ENCODE data around the gene ANKRD28. TPM values are rescaled to one million over a fixed set of nuclear protein-coding genes. Genes with fewer than 3 reads are reported as not detected.
"Not testable (repeated sequence)": the region's sequence is repeated elsewhere in the genome, so short reads cannot be mapped to it uniquely, and the experiment has no call there.

Gene ANKRD28
- total RNA-seq, result 10 to 100 TPM; 26.8 to 55.9 (median 43.6) TPM

GRCh38 chr3:15797642-15798303 lies at the start of gene ANKRD28:
Gene ANKRD28 (minus strand): TSS chr3:15797979. CDS start chr3:15796521, 1,458 bp downstream.
- 0 to 1% methylated on average over 5 to 6 of the region's 6 CpGs for WGBS, 2 donors (ENCODE audit: low coverage in 1 of 2)
- no peaks in the 10 kb centered on the region for H3K9me3 ChIP-seq
- no peak for TF ChIP-seq EP300 (IDR thresholded peaks at IDR 0.05)
- TF ChIP-seq POLR2AphosphoS5 (IDR thresholded peaks at IDR 0.05), result peak; percentile 64
- peak; percentile 23 to 29 for TF ChIP-seq POLR2A (IDR thresholded peaks at IDR 0.05)
- TF ChIP-seq CTCF (IDR thresholded peaks at IDR 0.05), result peak in 3 of 4 experiments; percentile 36 to 51 (median 38)
- H3K27ac ChIP-seq, result peak within 1 kb of the TSS; percentile 86 to 98 (median 89)
- H3K4me1 ChIP-seq, result peaks cover 0 to 68% (median 4%) of the 10 kb centered on the region in 3 donors
- H3K27me3 ChIP-seq, result no peaks in the 10 kb centered on the region
- peak; percentile 77 for ATAC-seq
- no peaks in the 10 kb centered on the region for H3K36me3 ChIP-seq
- H3K4me3 ChIP-seq, result peak within 1 kb of the TSS; percentile 47 to 71

GRCh38 chr3:15847239-15847638 lies 49.5 kb upstream of the ANKRD28 start:
- TF ChIP-seq POLR2A (IDR thresholded peaks at IDR 0.05), result no peak
- TF ChIP-seq CTCF (IDR thresholded peaks at IDR 0.05), result no peak
- TF ChIP-seq EP300 (IDR thresholded peaks at IDR 0.05), result no peak
- TF ChIP-seq POLR2AphosphoS5 (IDR thresholded peaks at IDR 0.05), result no peak
- no peak for ATAC-seq
- Histone ChIP-seq H3K36me3 (no peaks in the 10 kb centered on the region), H3K4me1 (no peaks in the 10 kb centered on the region), H3K27ac (no peak overlapping the region), H3K4me3 (no peak overlapping the region), H3K9me3 (peaks cover 0 to 5% (median 0%) of the 10 kb centered on the region in 3 donors), H3K27me3 (no peaks in the 10 kb centered on the region)

GRCh38 chr3:15846606-15847005 lies 48.8 kb upstream of the ANKRD28 start:
- H3K27ac ChIP-seq, result no peak overlapping the region
- H3K27me3 ChIP-seq, result no peaks in the 10 kb centered on the region
- H3K4me3 ChIP-seq, result no peak overlapping the region
- no peak for ATAC-seq
- H3K4me1 ChIP-seq, result no peaks in the 10 kb centered on the region
- H3K36me3 ChIP-seq, result no peaks in the 10 kb centered on the region
- H3K9me3 ChIP-seq, result peaks cover 0 to 5% (median 0%) of the 10 kb centered on the region in 3 donors
- TF ChIP-seq CTCF (IDR thresholded peaks at IDR 0.05) (no peak), POLR2A (IDR thresholded peaks at IDR 0.05) (no peak), EP300 (IDR thresholded peaks at IDR 0.05) (no peak), POLR2AphosphoS5 (IDR thresholded peaks at IDR 0.05) (no peak)

- Histone ChIP-seq H3K27me3 (no peaks in the 10 kb centered on the region), H3K4me1 (no peaks in the 10 kb centered on the region), H3K27ac (no peak overlapping the region), H3K9me3 (peaks cover 0 to 10% (median 0%) of the 10 kb centered on the region in 3 donors), H3K36me3 (no peaks in the 10 kb centered on the region), H3K4me3 (no peak overlapping the region)
- no peak for ATAC-seq
- TF ChIP-seq CTCF (IDR thresholded peaks at IDR 0.05), result no peak
- TF ChIP-seq POLR2A (IDR thresholded peaks at IDR 0.05), result no peak
- TF ChIP-seq EP300 (IDR thresholded peaks at IDR 0.05), result no peak
- no peak for TF ChIP-seq POLR2AphosphoS5 (IDR thresholded peaks at IDR 0.05)
- 60 to 76% methylated on average over 1 to 3 of the region's 3 CpGs for WGBS, 2 donors (ENCODE audit: low coverage in 1 of 2)
These were observed 47.7 kb upstream of the ANKRD28 start for GRCh38 chr3:15845475-15845874.

GRCh38 chr3:15844889-15845288 lies 47.1 kb upstream of the ANKRD28 start:
- no peak for ATAC-seq
- Histone ChIP-seq H3K27me3 (no peaks in the 10 kb centered on the region), H3K9me3 (peaks cover 0 to 11% (median 0%) of the 10 kb centered on the region in 3 donors), H3K4me1 (no peaks in the 10 kb centered on the region), H3K36me3 (no peaks in the 10 kb centered on the region), H3K27ac (no peak overlapping the region), H3K4me3 (no peak overlapping the region)
- 85 to 90% methylated on average over 3 of the region's 3 CpGs for WGBS, 2 donors (ENCODE audit: low coverage in 1 of 2)
- no peak for TF ChIP-seq CTCF (IDR thresholded peaks at IDR 0.05)
- TF ChIP-seq EP300 (IDR thresholded peaks at IDR 0.05), result no peak
- no peak for TF ChIP-seq POLR2A (IDR thresholded peaks at IDR 0.05)
- no peak for TF ChIP-seq POLR2AphosphoS5 (IDR thresholded peaks at IDR 0.05)

- not testable (repeated sequence) for H3K9me3 ChIP-seq, H3K27me3 ChIP-seq, H3K4me1 ChIP-seq, H3K36me3 ChIP-seq, ATAC-seq, H3K4me3 ChIP-seq, H3K27ac ChIP-seq
- WGBS, 2 donors (ENCODE audit: low coverage in 1 of 2), result 96 to 100% methylated on average over 2 of the region's 4 CpGs
These were observed 43.6 kb upstream of the ANKRD28 start for GRCh38 chr3:15841091-15841973.
